AG04450 (cell line): ENCODE results near the gene TTC1. TPM values are rescaled to one million over a fixed set of nuclear protein-coding genes. Genes with fewer than 3 reads are reported as not detected.
A peak's percentile ranks its signal among the peaks of the same experiment; 100 is the strongest.

ENCODE experiments used
- CTCF ChIA-PET: fragments of 300-600, 350-600 bp; formaldehyde crosslinking; extraction: SDS; loops from one replicate; lab custom pipeline; 2022; ENCODE audit warnings: antibody characterized with exemption, inconsistent platforms; lab: Charles Lee
- POLR2A ChIA-PET: fragments of 350-600 bp; formaldehyde crosslinking; extraction: SDS; loops from one replicate; lab custom pipeline; 2021; ENCODE audit warnings: antibody characterized with exemption, inconsistent platforms; lab: Yijun Ruan, JAX
- DNase-seq: peaks from one replicate; pipeline ENCODE4 v3.0.0-alpha.2; 2011; ENCODE audit warnings: low read depth, low spot score
- H3K27ac ChIP-seq: one replicate; pipeline ENCODE4 v1.5.1; 2012; ENCODE audit warnings: low read depth, low read length, control low read depth
- H3K27me3 ChIP-seq: one replicate; pipeline ENCODE4 v1.6.0; 2012; ENCODE audit warnings: low read length; ENCODE audit not compliant: control insufficient read depth, insufficient read depth
- H3K4me3 ChIP-seq: 2 replicates; pipeline ENCODE4 v1.5.1; 2011; ENCODE audit warnings: mild to moderate bottlenecking, low read depth, low read length, control low read depth
- H3K9me3 ChIP-seq: 2 replicates; pipeline ENCODE4 v1.5.1; 2012; ENCODE audit warnings: low read length; ENCODE audit not compliant: control insufficient read depth, insufficient read depth
- polyA plus RNA-seq: library from polyadenylated mRNA; depleted of rRNA; stranded (reverse); fragments of >200 nt; gene quantifications from 2 replicates; pipeline ENCODE4 v1.2.3, GENCODE V29; 2011
- TF ChIP-seq, protein P1 (sequence below): IDR thresholded peaks from 2 replicates; pipeline ENCODE4 v1.5.1; 2011; ENCODE audit warnings: low read depth, low read length, control low read depth, inconsistent platforms

TTC1 gene
- polyA plus RNA-seq, 1 experiment, result 53.7 TPM

DNA sequence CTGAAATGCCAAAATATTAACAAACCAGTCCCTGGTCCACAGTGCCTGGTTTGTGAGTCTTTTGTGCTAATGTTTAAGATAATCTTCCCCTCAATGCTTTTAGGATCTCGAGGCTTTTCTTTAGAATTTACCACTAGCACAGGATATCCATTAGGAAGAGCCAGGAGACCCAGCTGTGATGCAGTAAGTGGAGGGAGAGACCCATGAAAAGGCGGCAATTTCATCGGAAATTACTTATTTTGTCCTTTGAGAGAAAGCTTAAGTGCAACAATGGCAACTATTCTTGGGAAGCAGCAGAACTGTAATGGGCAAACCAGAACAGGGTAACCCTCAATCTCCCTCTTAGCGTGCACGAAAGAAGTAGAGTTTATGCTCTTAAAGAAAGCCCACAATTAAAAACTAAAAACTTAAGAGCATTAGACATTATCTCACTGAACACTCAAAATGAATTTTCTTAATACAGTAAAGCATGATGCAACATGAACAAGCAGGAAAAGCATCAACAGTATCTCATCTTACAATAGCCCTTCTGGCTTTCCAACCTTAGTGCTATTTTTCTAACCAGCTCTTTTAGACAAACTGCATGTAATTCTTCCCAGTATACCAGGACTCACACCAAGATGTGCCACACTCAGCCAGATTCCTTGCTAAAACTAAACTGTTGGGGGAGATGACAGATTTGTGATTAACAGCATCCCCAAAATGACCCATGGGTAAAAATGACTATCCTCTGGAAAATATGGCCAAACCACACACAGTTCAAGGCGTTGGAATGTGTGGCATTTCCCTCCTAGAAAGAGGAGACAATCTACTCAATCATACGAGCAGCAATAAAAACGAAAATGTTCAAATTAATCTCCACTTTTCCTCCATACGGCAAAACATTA lies 73.9 kb downstream of the TTC1 start:
- CTCF ChIA-PET, result interaction anchor here (0.6 to 2.1 kb wide), 3 partner anchors 11 to 61 kb away, joined by 3 to 8 read pairs (median 3); no protein-coding TSS in a partner anchor
- peak; percentile 23 for DNase-seq
- TF ChIP-seq, protein P1, sequence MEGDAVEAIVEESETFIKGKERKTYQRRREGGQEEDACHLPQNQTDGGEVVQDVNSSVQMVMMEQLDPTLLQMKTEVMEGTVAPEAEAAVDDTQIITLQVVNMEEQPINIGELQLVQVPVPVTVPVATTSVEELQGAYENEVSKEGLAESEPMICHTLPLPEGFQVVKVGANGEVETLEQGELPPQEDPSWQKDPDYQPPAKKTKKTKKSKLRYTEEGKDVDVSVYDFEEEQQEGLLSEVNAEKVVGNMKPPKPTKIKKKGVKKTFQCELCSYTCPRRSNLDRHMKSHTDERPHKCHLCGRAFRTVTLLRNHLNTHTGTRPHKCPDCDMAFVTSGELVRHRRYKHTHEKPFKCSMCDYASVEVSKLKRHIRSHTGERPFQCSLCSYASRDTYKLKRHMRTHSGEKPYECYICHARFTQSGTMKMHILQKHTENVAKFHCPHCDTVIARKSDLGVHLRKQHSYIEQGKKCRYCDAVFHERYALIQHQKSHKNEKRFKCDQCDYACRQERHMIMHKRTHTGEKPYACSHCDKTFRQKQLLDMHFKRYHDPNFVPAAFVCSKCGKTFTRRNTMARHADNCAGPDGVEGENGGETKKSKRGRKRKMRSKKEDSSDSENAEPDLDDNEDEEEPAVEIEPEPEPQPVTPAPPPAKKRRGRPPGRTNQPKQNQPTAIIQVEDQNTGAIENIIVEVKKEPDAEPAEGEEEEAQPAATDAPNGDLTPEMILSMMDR, result no peak
- Histone ChIP-seq H3K9me3 (no peaks in the 10 kb centered on the region), H3K27me3 (no peaks in the 10 kb centered on the region), H3K4me3 (no peak overlapping the region), H3K27ac (peak overlapping the region; percentile 86)
- POLR2A ChIA-PET, result interaction anchor here (1.0 to 1.2 kb wide), 2 partner anchors 36 to 82 kb away, joined by 4 to 7 read pairs; partner anchors contain the start of gene PWWP2A

DNA sequence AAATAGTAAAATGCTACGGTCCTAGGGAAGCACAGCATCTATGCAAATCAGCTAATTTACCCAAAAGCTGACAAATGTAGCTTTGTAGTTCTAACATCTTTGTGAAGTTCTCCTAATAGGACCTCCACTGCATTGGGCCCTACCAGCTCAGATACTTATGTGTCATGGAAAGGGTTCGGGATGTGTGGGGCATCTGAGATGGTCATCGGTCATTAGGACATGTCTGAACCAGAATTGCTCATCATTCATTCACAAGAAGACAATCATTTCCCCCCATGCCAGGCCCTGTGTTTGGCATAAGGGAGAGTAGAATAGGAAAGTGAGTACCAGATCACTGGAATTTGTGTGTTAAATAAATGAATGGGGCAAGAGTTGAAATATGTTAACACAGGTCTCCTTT lies 74.6 kb downstream of the TTC1 start:
- POLR2A ChIA-PET, result interaction anchor here (0.6 to 1.2 kb wide), 3 partner anchors 25 to 82 kb away, joined by 3 to 7 read pairs (median 4); partner anchors contain the start of gene PWWP2A
- TF ChIP-seq, protein P1, result no peak
- CTCF ChIA-PET, result interaction anchor here (0.6 to 2.1 kb wide), 3 partner anchors 12 to 62 kb away, joined by 3 to 8 read pairs (median 3); no protein-coding TSS in a partner anchor

DNA sequence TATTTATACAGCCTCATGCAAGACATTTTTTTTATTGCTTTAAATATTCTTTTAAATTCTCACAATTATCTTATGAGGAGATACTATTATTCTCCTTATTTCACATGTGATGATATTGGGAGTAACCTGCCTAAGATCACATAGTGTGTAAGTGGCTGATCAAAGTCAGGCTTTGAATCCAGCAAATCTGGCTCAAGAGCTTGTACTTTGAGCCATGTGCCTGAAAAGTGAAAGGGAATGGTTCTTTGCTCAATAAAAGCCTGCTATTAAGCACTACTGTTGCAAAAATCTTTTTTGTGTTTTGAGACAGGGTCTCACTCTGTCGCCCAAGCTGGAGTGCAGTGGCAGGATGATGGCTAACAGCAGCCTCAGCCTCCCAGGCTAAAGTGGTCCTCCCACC lies 75.2 kb downstream of the TTC1 start:
- ChIA-PET POLR2A (interaction anchor here (0.6 kb wide), 1 partner anchor 24 kb away, joined by 3 read pairs; no protein-coding TSS in a partner anchor), CTCF (interaction anchor here (0.5 to 2.1 kb wide), 2 partner anchors 62 to 927 kb away, joined by 3 to 8 read pairs; no protein-coding TSS in a partner anchor)
- DNase-seq, result no peak
- TF ChIP-seq, protein P1, result no peak
- no peak overlapping the region for H3K27ac ChIP-seq
- H3K4me3 ChIP-seq, result no peak overlapping the region
- no peaks in the 10 kb centered on the region for H3K9me3 ChIP-seq
- H3K27me3 ChIP-seq, result no peaks in the 10 kb centered on the region

More for the DNA sequence above, 74.6 kb downstream of the TTC1 start:
- Histone ChIP-seq H3K27me3 (no peaks in the 10 kb centered on the region), H3K4me3 (no peak overlapping the region), H3K9me3 (no peaks in the 10 kb centered on the region), H3K27ac (no peak overlapping the region)
- DNase-seq, result no peak

DNA sequence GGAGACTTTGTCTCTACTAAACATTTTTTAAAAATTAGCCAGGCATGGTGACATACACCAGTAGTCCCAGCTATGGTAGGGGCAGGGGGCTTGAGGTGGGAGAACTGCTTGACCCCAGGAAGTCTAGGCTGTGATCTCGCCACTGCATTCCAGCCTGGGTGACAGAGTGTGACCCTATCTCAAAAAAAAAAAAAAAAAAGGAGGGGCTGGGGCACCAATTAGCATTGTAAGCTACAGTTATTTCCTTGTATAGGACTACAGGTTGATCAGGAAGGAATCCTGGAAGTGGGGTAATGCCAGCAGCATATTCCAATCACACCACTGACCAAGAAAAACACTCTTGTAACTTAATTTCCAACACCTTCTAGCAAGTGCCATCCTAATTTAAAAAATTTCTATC lies 78.3 kb downstream of the TTC1 start:
- DNase-seq, result no peak
- CTCF ChIA-PET, result no interaction called here
- TF ChIP-seq, protein P1, result no peak
- no peak overlapping the region for H3K27ac ChIP-seq
- POLR2A ChIA-PET, result no interaction called here
- H3K27me3 ChIP-seq, result no peaks in the 10 kb centered on the region
- no peak overlapping the region for H3K4me3 ChIP-seq
- no peaks in the 10 kb centered on the region for H3K9me3 ChIP-seq

DNA sequence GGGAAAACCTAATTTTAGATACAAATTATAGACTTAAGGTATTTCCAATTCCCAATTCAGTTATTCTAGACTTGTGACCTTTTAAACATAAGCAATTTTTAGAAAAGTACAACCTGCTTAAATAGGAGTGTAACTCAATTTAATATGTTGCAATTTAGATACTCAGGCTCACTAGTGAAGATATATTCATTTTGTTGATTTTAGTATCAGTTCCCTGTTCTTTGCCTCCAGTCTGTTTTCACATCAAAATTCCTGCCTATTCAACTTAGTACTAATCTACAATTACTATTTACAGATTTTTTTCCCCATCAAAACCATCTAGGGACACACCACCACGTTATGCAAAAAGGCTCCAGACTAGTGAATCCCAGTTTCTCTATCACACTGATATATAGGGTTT lies 79.9 kb downstream of the TTC1 start:
- H3K27me3 ChIP-seq, result no peaks in the 10 kb centered on the region
- CTCF ChIA-PET, result no interaction called here
- H3K27ac ChIP-seq, result no peak overlapping the region
- TF ChIP-seq, protein P1, result no peak
- DNase-seq, result no peak
- H3K9me3 ChIP-seq, result no peaks in the 10 kb centered on the region
- no peak overlapping the region for H3K4me3 ChIP-seq
- POLR2A ChIA-PET, result no interaction called here
